Astrocyte of the spinal cord (primary cell): ENCODE data around the gene VAV3.

ENCODE experiments used
- DNase-seq: peaks from one replicate; pipeline ENCODE4 v3.0.0; 2011; ENCODE audit warnings: low read depth, low spot score
- H3K4me3 ChIP-seq: 2 replicates; pipeline ENCODE4 v1.5.1; 2011; ENCODE audit warnings: low read depth, mild to moderate bottlenecking, low read length, moderate library complexity
- CTCF ChIP-seq: IDR thresholded peaks from 2 replicates; pipeline ENCODE4 v1.5.1; 2012; ENCODE audit warnings: low read depth, mild to moderate bottlenecking, low read length, inconsistent platforms
- in situ Hi-C: cut with HindIII; loops from 2 replicates; pipeline ENCODE4 v1.10.0; 2017; ENCODE audit warnings: low sequenced_read_pairs

Gene VAV3

GRCh38 chr1:107941123-107941522 lies 23.9 kb downstream of the VAV3 start:
- no peak overlapping the region for H3K4me3 ChIP-seq
- in situ Hi-C loops: no loop called here
- no peak for TF ChIP-seq CTCF
- DNase-seq: no peak

- H3K4me3 ChIP-seq: no peak overlapping the region
- TF ChIP-seq CTCF: no peak
- in situ Hi-C loops: no loop called here
- DNase-seq: no peak
Measured at GRCh38 chr1:107940701-107941100, 24.3 kb downstream of the VAV3 start.

DNA sequence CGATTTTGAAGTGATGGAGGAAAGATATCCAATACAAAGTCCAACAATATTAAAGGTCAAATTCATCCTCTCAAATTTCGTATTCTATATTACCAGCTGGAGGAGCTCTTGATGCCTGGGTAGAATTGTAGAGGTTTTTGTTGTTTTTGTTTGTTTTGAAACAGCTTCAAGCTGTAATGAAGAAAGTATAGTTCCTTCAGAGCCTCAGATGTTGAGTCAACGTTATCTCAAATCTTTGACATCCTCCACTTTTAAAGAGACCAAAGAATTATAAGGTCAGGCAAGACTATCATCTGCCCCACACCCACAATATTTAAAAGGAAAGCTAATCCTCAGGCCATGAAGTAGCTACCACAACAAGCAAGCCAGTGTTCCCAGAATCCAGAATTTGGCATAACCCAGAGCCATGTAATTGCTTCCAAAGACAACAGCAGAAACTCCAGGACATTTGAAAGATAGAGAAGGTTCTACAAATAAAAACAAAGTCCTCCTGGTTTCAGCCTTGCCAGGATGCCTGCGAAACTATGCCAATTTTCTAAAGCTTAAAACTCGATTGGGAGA lies 24.9 kb downstream of the VAV3 start:
- no peak for DNase-seq
- H3K4me3 ChIP-seq: no peak overlapping the region
- in situ Hi-C loops: no loop called here

DNA sequence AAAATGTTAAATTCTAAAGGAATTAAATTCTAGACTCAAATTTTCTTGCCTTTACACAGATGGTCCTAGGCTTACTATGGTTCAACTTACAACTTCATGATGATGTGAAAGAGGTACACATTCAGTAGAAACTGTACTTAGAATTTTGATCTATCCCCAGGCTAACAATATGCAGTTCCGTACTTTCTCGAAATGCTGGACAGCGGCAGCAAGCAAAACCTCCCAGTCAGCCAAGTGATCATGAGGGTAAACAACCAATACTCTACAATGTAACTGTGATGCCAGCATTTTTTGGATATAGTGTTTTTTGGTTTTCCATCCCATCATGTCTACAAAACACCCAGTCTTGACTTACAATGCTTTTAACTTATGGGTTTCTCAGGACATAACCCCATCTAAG lies 25.7 kb downstream of the VAV3 start:
- in situ Hi-C loops: no loop called here

More for the DNA sequence above, 24.9 kb downstream of the VAV3 start:
- TF ChIP-seq CTCF: no peak

DNA sequence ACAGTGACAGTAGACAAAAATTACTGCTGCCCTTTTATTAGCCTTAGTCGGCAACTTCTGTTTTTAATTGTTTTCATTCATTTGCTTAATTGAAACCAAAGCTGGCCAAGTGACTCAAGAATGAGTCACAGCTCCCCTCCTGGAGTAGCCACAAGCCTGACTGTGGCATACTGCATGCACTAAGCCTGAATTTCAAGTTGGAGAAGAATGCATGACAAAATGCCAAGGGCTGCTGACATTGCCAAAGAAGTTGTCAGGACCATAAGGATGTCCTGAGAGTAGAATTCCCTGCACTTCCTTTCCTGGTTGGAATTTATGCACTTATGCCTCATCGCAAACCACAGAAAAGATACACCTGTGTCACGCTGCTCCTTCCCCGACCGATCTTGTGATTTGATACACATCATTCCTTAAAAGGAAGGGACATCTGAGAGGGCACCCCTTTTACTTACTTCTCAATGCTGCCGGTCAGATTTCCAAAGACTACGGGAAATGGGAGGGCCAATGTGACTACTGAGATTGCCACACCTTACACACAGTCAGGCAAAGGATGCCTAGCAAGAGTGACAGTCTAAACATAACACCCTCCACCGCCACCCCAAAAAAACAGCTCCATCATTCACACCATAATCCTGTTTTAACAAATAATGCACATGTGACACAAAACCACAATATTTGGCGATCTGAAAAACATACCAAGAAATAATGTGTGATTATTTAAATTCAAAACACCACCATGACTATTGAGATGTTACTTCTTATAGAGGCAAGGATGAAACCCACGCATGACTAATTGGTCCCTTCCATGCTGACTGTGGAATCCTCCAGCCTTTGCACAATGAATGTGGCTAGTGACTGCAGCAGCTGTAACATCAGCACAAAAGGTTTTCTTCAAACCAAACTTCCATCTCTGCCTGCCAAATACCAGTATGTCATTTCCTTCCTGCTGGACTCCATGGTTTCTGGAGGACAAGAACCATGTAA lies 28.2 kb downstream of the VAV3 start:
- in situ Hi-C loops: no loop called here
- TF ChIP-seq CTCF: no peak
- DNase-seq: peak; percentile 95

More for the DNA sequence above, 25.7 kb downstream of the VAV3 start:
- H3K4me3 ChIP-seq: no peak overlapping the region
- no peak for TF ChIP-seq CTCF
- no peak for DNase-seq

DNA sequence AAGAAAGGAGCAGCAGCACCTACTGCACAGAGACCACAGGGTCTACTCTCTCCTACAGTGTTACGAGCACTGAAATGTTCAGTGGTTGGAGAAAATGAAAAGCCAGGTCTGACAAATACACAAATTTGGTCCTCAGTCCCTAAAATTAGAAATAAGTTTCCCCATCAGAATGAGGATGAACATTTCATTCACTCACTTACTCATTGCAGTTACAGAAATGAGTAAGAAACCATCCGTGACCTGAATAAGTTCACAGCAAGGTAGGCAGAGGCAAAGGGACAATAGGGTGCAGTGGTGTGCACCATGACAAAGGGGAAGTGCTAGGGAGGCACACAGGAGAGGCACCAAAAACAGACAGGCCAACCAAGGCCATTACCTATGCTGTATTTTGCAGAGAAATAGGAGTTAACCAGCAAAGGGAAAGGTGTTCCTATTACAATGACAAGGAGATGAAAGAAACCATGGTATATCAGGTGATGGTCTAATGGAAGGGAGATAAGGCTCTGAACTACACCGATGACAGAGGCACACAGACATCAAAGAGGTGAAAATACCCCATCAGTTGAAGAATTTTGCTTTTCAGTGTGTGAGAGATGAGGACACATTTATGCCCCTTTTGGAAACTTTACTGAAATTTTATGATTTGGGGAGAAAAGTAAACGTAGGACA lies 29.4 kb downstream of the VAV3 start:
- TF ChIP-seq CTCF: no peak
- in situ Hi-C loops: no loop called here
- DNase-seq: no peak

More for the DNA sequence above, 28.2 kb downstream of the VAV3 start:
- H3K4me3 ChIP-seq: no peak overlapping the region

More for the DNA sequence above, 29.4 kb downstream of the VAV3 start:
- no peak overlapping the region for H3K4me3 ChIP-seq
